HEK293T (cell line): ENCODE data around the gene TMEM86B.

ENCODE experiments used
- CTCF ChIA-PET: fragments of 350-600 bp; formaldehyde crosslinking; extraction: SDS; loops from one replicate; lab custom pipeline; 2021; ENCODE audit warnings: antibody characterized with exemption, inconsistent platforms; lab: Yijun Ruan, JAX
- POLR2A ChIA-PET: fragments of 350-600 bp; formaldehyde crosslinking; extraction: SDS; loops from one replicate; lab custom pipeline; 2020; ENCODE audit warnings: antibody characterized with exemption, inconsistent platforms; lab: Yijun Ruan, JAX
- DNase-seq: peaks from one replicate; pipeline ENCODE4 v3.0.0; 2012; ENCODE audit warnings: mixed read lengths; ENCODE audit errors: extremely low spot score
- ARNT ChIP-seq: fragments of 450-650 bp; IDR thresholded peaks from 2 replicates; pipeline ENCODE4 v1.6.1; 2017; ENCODE audit warnings: mild to moderate bottlenecking
- BHLHE40 ChIP-seq: fragments of 450-650 bp; IDR thresholded peaks from 2 replicates; pipeline ENCODE4 v1.6.1; 2016; ENCODE audit warnings: mild to moderate bottlenecking, moderate library complexity, borderline replicate concordance
- CTBP1 ChIP-seq: fragments of 450-650 bp; IDR thresholded peaks from 2 replicates; pipeline ENCODE4 v1.6.1; 2016; ENCODE audit warnings: borderline replicate concordance
- ELF4 ChIP-seq: fragments of 450-650 bp; IDR thresholded peaks from 2 replicates; pipeline ENCODE4 v1.6.1; 2017; ENCODE audit warnings: antibody characterized with exemption
- FOXA1 ChIP-seq: fragments of 450-650 bp; IDR thresholded peaks from 2 replicates; pipeline ENCODE4 v1.6.1; 2016; ENCODE audit warnings: mild to moderate bottlenecking
- FOXK2 ChIP-seq: fragments of 450-650 bp; IDR thresholded peaks from 2 replicates; pipeline ENCODE4 v1.6.1; 2016; ENCODE audit warnings: mild to moderate bottlenecking
- FOXM1 ChIP-seq: fragments of 450-650 bp; IDR thresholded peaks from 2 replicates; pipeline ENCODE4 v1.6.1; 2017; ENCODE audit warnings: mild to moderate bottlenecking, borderline replicate concordance
- HDGF ChIP-seq: fragments of 450-650 bp; IDR thresholded peaks from 2 replicates; pipeline ENCODE4 v1.6.1; 2017; ENCODE audit warnings: antibody characterized with exemption, borderline replicate concordance
- L3MBTL2 ChIP-seq: fragments of 450-650 bp; conservative IDR thresholded peaks from 2 replicates; pipeline ENCODE4 v1.6.1; 2016; ENCODE audit warnings: mild to moderate bottlenecking
- LEF1 ChIP-seq: fragments of 450-650 bp; IDR thresholded peaks from 2 replicates; pipeline ENCODE4 v1.6.1; 2017; ENCODE audit warnings: mild to moderate bottlenecking, borderline replicate concordance
- NFRKB ChIP-seq: fragments of 450-650 bp; IDR thresholded peaks from 2 replicates; pipeline ENCODE4 v1.6.1; 2016; ENCODE audit warnings: mild to moderate bottlenecking, moderate library complexity
- SP1 ChIP-seq: fragments of 450-650 bp; IDR thresholded peaks from 2 replicates; pipeline ENCODE4 v1.6.1; 2017
- SUZ12 ChIP-seq: fragments of 450-650 bp; IDR thresholded peaks from 2 replicates; pipeline ENCODE4 v1.6.1; 2016; ENCODE audit warnings: mild to moderate bottlenecking
- TARDBP ChIP-seq: fragments of 450-650 bp; IDR thresholded peaks from 2 replicates; pipeline ENCODE4 v1.6.1; 2016
- ZNF384 ChIP-seq: fragments of 450-650 bp; IDR thresholded peaks from 2 replicates; pipeline ENCODE4 v1.6.1; 2016
- TF ChIP-seq, protein P1 (sequence below): fragments of 450-650 bp; IDR thresholded peaks from 2 replicates; pipeline ENCODE4 v1.6.1; 2016

The TMEM86B gene

DNA sequence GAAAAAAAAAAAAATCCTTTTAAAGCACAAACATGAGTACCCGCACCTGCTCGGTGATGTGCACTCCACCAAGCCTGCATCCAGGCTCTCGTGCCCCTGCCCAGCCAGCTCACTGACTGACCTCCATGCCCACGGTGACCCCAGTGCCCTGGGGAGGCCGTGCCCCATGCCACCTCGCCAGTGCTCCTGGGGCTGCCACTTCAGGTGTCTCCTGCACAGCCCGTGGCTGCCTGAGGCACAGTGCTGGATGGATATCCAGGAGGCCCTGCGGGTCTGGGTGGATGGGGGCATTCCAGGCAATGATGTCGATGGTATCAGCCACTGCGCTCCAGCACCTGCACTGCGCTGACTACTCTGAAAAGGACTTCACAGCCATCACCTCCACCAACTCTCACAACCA, 21.3 kb upstream of the TMEM86B start:
- TF ChIP-seq SUZ12 (no peak), NFRKB (no peak)
- ChIA-PET CTCF (no interaction called here), POLR2A (no interaction called here)
- DNase-seq = no peak

DNA sequence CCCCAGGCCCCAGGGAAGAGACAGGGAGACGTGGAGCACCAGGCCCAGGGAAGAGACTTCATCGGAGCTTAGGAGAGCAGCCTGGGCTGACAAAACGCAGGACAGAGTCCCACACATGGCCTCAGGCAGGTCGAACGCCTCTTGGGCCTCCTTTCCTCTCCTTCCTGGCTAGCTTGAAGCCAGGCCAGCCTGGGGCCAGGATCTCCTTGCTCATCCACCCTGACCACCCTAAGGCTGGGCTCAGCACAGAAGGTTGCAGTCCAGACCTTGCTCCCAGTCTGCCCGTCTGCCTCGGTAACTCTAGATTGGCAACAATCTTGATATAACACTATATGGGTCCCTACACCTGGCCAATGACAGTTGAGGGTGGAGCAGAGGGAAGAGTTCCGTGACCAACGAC, 20.1 kb upstream of the TMEM86B start:
- ChIA-PET CTCF (no interaction called here), POLR2A (interaction anchor here (1.5 kb wide), 1 partner anchor 11 kb away, joined by 8 read pairs; the partner anchor contains the start of gene PPP6R1)
- no peak for DNase-seq
- TF ChIP-seq NFRKB (no peak), FOXA1 (no peak), SP1 (no peak), ZNF384 (no peak), HDGF (no peak), L3MBTL2 (no peak), FOXK2 (no peak), SUZ12 (no peak), FOXM1 (no peak), ARNT (no peak), ELF4 (no peak), BHLHE40 (no peak), LEF1 (no peak), TARDBP (no peak), CTBP1 (no peak)
- TF ChIP-seq, protein P1, sequence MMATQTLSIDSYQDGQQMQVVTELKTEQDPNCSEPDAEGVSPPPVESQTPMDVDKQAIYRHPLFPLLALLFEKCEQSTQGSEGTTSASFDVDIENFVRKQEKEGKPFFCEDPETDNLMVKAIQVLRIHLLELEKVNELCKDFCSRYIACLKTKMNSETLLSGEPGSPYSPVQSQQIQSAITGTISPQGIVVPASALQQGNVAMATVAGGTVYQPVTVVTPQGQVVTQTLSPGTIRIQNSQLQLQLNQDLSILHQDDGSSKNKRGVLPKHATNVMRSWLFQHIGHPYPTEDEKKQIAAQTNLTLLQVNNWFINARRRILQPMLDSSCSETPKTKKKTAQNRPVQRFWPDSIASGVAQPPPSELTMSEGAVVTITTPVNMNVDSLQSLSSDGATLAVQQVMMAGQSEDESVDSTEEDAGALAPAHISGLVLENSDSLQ = no peak

DNA sequence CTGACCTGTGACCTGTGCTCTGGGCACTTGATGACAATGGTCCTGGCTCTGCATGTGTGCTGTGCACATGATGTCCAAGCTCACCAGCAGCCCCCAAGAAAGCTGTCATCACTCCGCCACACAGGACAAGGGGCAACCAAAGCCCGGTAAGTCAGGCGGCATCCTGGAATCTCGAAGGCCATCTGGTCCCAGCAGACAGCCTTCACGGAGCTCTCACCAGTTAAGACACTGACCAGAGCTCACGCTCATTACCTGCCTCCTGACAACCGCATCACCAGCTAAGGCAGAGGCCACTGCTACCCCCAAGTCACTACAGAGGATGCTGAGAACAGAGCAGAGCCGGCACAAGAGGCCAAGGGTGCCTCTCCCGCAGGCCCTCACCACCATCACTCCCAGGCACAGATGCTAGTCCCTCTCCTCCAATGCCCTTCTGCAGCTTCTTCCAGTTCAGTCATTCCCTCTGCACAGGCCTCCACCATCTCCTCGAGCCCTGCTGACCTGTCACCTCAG, 19.7 kb upstream of the TMEM86B start:
- ChIA-PET POLR2A (interaction anchor here (1.5 kb wide), 1 partner anchor 11 kb away, joined by 8 read pairs; the partner anchor contains the start of gene PPP6R1), CTCF (no interaction called here)
- no peak for DNase-seq
- TF ChIP-seq ELF4 (no peak), LEF1 (no peak), L3MBTL2 (no peak), FOXK2 (no peak), FOXA1 (no peak), HDGF (no peak)

DNA sequence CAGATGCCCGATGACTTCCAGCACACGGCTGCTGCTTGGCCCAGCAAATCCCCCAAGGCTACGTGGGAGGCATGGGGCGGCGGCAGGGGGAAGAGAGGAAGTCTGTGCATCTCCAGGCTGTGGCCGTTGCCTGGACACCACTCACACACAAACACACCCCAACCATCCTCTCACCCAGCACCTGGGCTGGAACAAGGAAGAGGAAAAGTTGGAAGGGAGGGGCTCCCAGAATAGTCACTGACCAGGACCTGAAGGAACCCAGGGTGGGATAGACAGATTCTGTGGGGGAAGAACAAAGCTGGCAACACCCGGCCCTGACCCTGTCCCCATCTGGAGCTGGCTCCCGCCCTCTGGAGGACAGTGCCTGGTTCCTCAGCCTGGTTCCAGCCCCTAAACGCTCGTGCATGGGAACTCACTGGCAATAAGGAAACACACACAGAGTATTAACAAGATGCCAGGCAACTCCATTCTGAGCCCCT, 19.1 kb upstream of the TMEM86B start:
- CTCF ChIA-PET = no interaction called here

DNA sequence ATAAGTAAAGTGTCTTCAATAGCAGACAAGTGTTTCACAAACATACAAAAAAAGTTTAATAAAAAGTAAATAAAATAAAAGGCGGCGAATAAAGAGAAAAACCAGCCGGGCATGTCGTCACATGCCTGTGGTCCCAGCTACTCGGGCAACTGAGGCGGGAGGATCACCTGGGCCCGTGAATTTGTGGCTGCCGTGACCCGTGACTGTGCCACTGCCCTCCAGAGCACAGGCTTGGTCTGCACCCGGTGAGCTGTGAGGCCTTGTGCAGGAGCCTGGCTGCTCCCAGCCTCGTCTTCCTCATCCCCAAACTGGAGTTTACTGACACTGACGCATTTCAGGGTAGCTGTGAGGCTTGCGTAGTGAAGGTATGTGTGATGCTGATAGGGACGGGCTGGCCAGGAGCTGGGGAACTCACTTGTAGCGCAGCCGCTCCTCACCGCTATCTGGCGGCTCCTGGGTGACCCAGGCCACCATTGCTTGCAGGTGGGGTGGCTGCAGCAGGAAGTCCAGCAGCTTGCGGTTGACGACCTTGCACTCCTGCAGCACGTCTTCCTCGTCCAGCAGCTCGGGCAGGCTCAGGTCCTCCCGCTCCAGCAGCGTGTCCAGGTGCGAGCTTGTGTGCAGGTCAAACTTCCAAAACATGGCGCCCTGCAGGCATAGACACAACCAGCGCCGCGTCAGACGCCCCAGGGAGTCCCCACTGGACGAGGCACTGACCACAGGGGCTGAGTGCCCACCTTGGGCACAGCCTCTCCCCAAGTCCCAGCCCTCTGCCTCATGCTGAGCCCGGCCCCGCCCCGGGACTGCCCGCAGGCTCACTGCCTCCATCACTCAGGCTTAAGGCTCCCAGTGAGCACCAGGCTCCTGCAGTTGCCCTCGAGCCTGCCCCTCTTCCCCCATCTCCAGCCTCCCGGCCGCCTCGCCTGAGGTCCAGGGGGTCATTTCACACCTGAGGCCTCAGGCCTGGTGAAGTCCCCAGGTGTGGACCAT, 18.2 kb upstream of the TMEM86B start:
- TF ChIP-seq HDGF (no peak), ZNF384 (no peak), SP1 (no peak), L3MBTL2 (no peak), FOXA1 (no peak), LEF1 (no peak), SUZ12 (no peak)
- no peak for DNase-seq
- ChIA-PET CTCF (no interaction called here), POLR2A (interaction anchor here (1.5 to 2.2 kb wide), 2 partner anchors 12 to 14 kb away, joined by 4 to 13 read pairs; partner anchors contain the start of gene PPP6R1)

More for the DNA sequence above, 19.1 kb upstream of the TMEM86B start:
- TF ChIP-seq CTBP1 = no peak
- no peak for TF ChIP-seq HDGF
- no peak for DNase-seq
- POLR2A ChIA-PET = interaction anchor here (1.5 kb wide), 1 partner anchor 12 kb away, joined by 8 read pairs; the partner anchor contains the start of gene PPP6R1

DNA sequence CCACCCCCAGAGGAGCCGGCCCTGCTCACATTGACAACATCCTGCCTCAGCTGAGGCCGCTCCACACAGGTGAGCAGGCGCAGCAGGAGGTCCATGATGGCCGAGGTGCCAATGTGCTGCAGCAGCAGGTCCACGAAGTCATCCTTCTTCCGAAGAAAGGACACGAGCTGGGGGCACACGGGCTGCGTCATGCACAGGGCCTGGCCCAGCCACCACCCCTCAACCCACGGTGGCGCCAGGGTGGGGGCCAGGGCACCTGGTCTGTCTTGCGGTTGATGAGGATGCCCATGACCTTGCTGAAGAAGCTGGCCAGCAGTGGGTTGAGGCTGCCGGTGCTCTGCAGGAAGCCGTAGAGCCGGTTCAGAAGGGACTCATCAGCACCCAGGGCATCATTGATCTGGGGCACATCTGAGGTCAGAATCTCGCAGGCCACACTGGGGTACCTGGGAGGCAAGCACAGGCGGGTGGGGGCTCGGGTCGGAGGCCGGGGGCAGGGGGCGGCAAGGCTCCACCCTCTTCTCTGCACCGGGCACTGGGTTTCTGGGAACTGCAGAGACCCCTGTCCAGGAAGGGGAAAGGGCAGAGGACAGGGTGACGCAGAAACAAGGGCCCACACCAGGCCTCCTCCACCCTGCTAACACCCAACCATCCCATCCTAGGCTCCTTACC, 16.8 kb upstream of the TMEM86B start:
- POLR2A ChIA-PET = interaction anchor here (1.5 to 2.2 kb wide), 2 partner anchors 14 to 16 kb away, joined by 4 to 13 read pairs; partner anchors contain the start of gene PPP6R1
- CTCF ChIA-PET = no interaction called here

More for the DNA sequence above, 16.8 kb upstream of the TMEM86B start:
- TF ChIP-seq LEF1 = no peak
- TF ChIP-seq SP1 = no peak
- TF ChIP-seq L3MBTL2 = no peak
- no peak for TF ChIP-seq HDGF
- no peak for TF ChIP-seq ARNT
- no peak for TF ChIP-seq FOXA1
- no peak for TF ChIP-seq TARDBP
- no peak for TF ChIP-seq ZNF384
- no peak for TF ChIP-seq CTBP1
- TF ChIP-seq FOXM1 = no peak
- no peak for TF ChIP-seq FOXK2
- DNase-seq = no peak
